Transverse colon (tissue), 4 donors: ENCODE measurements around the gene LRRC2. TPM values are rescaled to one million over a fixed set of nuclear protein-coding genes. Genes with fewer than 3 reads are reported as not detected.

Experiments used
- DNase-seq: peaks from one replicate; pipeline ENCODE4 v3.0.0-alpha.2; 2019
- H3K27ac ChIP-seq, 4 donors: fragments of 200-600 bp; sonication (generic); 2 replicates each; pipeline ENCODE4 v1.5.1; 2016 to 2018; ENCODE audit warnings: inconsistent platforms in 4 of 4
- H3K27me3 ChIP-seq: fragments of 200-600 bp; sonication (generic); 2 replicates; pipeline ENCODE4 v1.5.1; 2017; ENCODE audit warnings: inconsistent platforms
- H3K36me3 ChIP-seq, 4 donors: fragments of 200-600 bp; sonication (generic); 2 replicates each; pipeline ENCODE4 v1.5.1; 2017 to 2019; ENCODE audit warnings: inconsistent platforms in 4 of 4
- H3K4me1 ChIP-seq, 4 donors: fragments of 200-600 bp; sonication (generic); 2 replicates each; pipeline ENCODE4 v1.5.1; 2017 to 2020; ENCODE audit warnings: inconsistent platforms in 4 of 4
- H3K4me3 ChIP-seq, 4 donors: fragments of 200-600 bp; sonication (generic); 1 replicate in 1 of 4; 2 replicates in 3 of 4; pipeline versions ENCODE4 v1.5.1 to v1.6.1; 2017 to 2019; ENCODE audit warnings: inconsistent platforms in 4 of 4
- H3K9me3 ChIP-seq, 2 donors: fragments of 200-600 bp; sonication (generic); 2 replicates each; pipeline ENCODE4 v1.5.1; 2017 to 2019; ENCODE audit warnings: inconsistent platforms in 2 of 2
- CTCF ChIP-seq, 5 experiments: fragments of 200-600 bp in 3 of 5; fragments of 450-650 bp in 2 of 5; sonication (generic) in 3 of 5; IDR thresholded peaks; 1 replicate in 2 of 5; 2 replicates in 3 of 5; pipeline ENCODE4 v1.5.1; 2016 to 2017; ENCODE audit warnings: antibody characterized with exemption in 5 of 5, inconsistent platforms in 3 of 5, mild to moderate bottlenecking in 2 of 5, moderate library complexity in 1 of 5
- EP300 ChIP-seq: sonication (generic); formaldehyde crosslinking; IDR thresholded peaks from one replicate; pipeline ENCODE4 v1.6.1; 2017; ENCODE audit warnings: antibody characterized with exemption, low read depth
- POLR2A ChIP-seq: fragments of 450-650 bp; IDR thresholded peaks from one replicate; pipeline ENCODE4 v1.6.1; 2016; ENCODE audit warnings: antibody characterized with exemption, mild to moderate bottlenecking, moderate library complexity
- POLR2AphosphoS5 ChIP-seq, 3 donors: sonication (generic); formaldehyde crosslinking; IDR thresholded peaks; one replicate each; pipeline ENCODE4 v1.6.1; 2016; ENCODE audit warnings: antibody characterized with exemption in 3 of 3
- WGBS, 2 donors: methylation state at CpG; one replicate each; pipeline ENCODE4 v1.1.5; 2018; ENCODE audit warnings: low coverage in 1 of 2; 5-methylcytosine and 5-hydroxymethylcytosine counted together
- in situ Hi-C, 4 donors: fragments of 200-750 bp; cut with MboI; loops; one replicate each; pipeline versions ENCODE4 v1.15.0 to v1.15.1; 2017; ENCODE audit warnings: low sequenced_read_pairs in 3 of 4, low pct_ligation_motif_present in 1 of 4, low pct_unique_long_range_greater_than_20kb in 1 of 4
- intact Hi-C: fragments of 100-400 bp; cut with DNase I; formaldehyde crosslinking; loops from one replicate; pipeline ENCODE4 v1.15.1; 2023; ENCODE audit warnings: low total_unique reads
- total RNA-seq, 4 donors: library from RNA; depleted of rRNA; stranded (reverse); fragments of >200 nt; gene quantifications; one replicate each; pipeline ENCODE4 v1.1.0, GENCODE V29; 2016

Gene LRRC2
- total RNA-seq, 4 donors from 2014 or later, result 1.00 to 2.0 (median 1.6) TPM; not detected in 1

GRCh38 chr3:46574881-46575576, 8.9 kb upstream of the LRRC2 start:
- Histone ChIP-seq H3K4me1 (peaks cover 0 to 18% (median 9%) of the 10 kb centered on the region in 4 donors), H3K27me3 (peaks cover 11% of the 10 kb centered on the region), H3K9me3 (no peaks in the 10 kb centered on the region), H3K36me3 (no peaks in the 10 kb centered on the region), H3K27ac (no peak overlapping the region), H3K4me3 (no peak overlapping the region)
- no peak for DNase-seq
- 83 to 100% methylated on average over 2 to 5 of the region's 5 CpGs for WGBS, 2 donors
- in situ Hi-C loops, result no loop called here
- TF ChIP-seq POLR2A (no peak), EP300 (no peak), POLR2AphosphoS5 (IDR thresholded peaks at IDR 0.05) (no peak), CTCF (IDR thresholded peaks at IDR 0.05) (no peak)
- intact Hi-C loops, result no loop called here

- no peak for TF ChIP-seq CTCF (IDR thresholded peaks at IDR 0.05)
- TF ChIP-seq POLR2A, result no peak
- TF ChIP-seq EP300, result no peak
- TF ChIP-seq POLR2AphosphoS5 (IDR thresholded peaks at IDR 0.05), result no peak
- Histone ChIP-seq H3K4me3 (no peak overlapping the region), H3K4me1 (peaks cover 0 to 10% (median 5%) of the 10 kb centered on the region in 4 donors), H3K36me3 (no peaks in the 10 kb centered on the region), H3K27ac (no peak overlapping the region), H3K9me3 (no peaks in the 10 kb centered on the region), H3K27me3 (peaks cover 11% of the 10 kb centered on the region)
- 65% methylated on average over 2 of the region's 2 CpGs; no CpG with 5 or more reads in 1 of the 2 donors for WGBS, 2 donors
- intact Hi-C loops (no loop called here), in situ Hi-C loops (no loop called here)
- DNase-seq, result no peak
Observed at GRCh38 chr3:46574243-46574646, 8.1 kb upstream of the LRRC2 start.

GRCh38 chr3:46573701-46574100, 7.6 kb upstream of the LRRC2 start:
- H3K4me3 ChIP-seq, result no peak overlapping the region
- in situ Hi-C loops, result no loop called here
- no peak overlapping the region for H3K27ac ChIP-seq
- H3K4me1 ChIP-seq, result peaks cover 0 to 5% (median 2%) of the 10 kb centered on the region in 4 donors
- peaks cover 11% of the 10 kb centered on the region for H3K27me3 ChIP-seq
- 68 to 73% methylated on average over 4 of the region's 4 CpGs for WGBS, 2 donors
- no peak for TF ChIP-seq EP300
- no peak for TF ChIP-seq CTCF (IDR thresholded peaks at IDR 0.05)
- no peak for TF ChIP-seq POLR2A
- no peak for TF ChIP-seq POLR2AphosphoS5 (IDR thresholded peaks at IDR 0.05)
- H3K36me3 ChIP-seq, result no peaks in the 10 kb centered on the region
- H3K9me3 ChIP-seq, result no peaks in the 10 kb centered on the region
- intact Hi-C loops, result no loop called here
- no peak for DNase-seq

- Histone ChIP-seq H3K9me3 (no peaks in the 10 kb centered on the region), H3K4me3 (no peak overlapping the region), H3K36me3 (no peaks in the 10 kb centered on the region), H3K4me1 (peaks cover 0 to under 1% (median 0%) of the 10 kb centered on the region in 4 donors), H3K27me3 (peaks cover 3% of the 10 kb centered on the region), H3K27ac (no peak overlapping the region)
- intact Hi-C loops, result no loop called here
- WGBS, 2 donors, result 53 to 75% methylated on average over 2 to 3 of the region's 3 CpGs
- DNase-seq, result no peak
- no peak for TF ChIP-seq POLR2AphosphoS5 (IDR thresholded peaks at IDR 0.05)
- TF ChIP-seq EP300, result no peak
- no peak for TF ChIP-seq CTCF (IDR thresholded peaks at IDR 0.05)
- TF ChIP-seq POLR2A, result no peak
- in situ Hi-C loops, result no loop called here
Observed at GRCh38 chr3:46571684-46572083, 5.6 kb upstream of the LRRC2 start.
